ENCODE data around the gene ZNF500. TPM values are rescaled to one million over a fixed set of nuclear protein-coding genes. Genes with fewer than 3 reads are reported as not detected.

The ZNF500 gene
- total and polyA plus RNA-seq, 2 donors from 2014 or later = 4.9 to 18.3 TPM

DNA sequence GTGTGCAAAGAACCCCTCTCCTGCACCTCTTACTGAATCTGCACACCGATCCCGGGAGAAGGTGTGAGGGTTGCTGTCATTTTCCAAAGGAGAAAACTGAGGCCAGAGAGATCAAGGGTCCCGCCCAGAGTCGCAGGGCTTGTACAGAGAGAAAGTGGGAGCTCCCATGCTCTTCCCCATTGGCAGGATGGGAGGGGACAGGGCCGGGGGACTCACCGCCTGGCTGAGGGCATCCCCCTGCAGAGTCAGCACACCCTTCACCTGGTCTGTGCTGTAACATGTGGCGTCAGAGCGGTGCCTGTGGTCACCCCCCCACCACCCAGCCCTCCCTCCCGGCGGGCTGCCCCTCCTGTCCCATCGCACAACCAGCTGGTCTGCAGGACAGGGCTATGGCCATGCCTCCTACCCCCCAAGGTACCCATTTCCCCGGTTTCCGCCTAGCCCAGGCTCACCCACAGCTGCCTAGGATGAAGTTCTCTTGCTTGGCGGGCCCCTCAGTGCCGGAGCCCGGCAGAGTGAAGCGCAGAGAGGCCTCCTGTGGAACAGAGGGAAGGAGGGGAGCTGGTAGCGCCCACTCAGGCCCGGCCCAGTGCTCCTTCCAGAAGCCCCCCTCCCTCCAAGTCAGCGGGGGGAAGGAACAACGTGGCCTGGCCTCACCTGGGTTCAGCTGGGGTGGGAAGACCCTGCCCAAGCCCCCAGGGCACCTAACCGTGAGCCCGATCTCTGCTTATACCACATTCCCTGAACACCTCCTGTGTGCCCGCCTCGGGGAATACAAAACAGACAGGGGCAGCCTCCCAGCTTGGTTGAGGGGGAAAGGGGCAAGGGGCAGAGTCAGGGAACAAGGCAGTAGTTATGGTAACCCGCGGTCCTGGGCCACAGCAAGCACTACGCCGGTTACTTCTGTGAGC, 34.3 kb upstream of the ZNF500 start:
- Histone ChIP-seq H3K9me3 (ENCODE audit: control insufficient read depth in 2 of 3, insufficient read depth in 1 of 3, low read length in 3 of 3) (no peaks in the 10 kb centered on the region), H3K27me3 (ENCODE audit: control insufficient read depth, insufficient read depth, low read length) (no peaks in the 10 kb centered on the region), H3K27ac (ENCODE audit: low read depth in 2 of 2, low read length in 2 of 2) (peak overlapping the region; percentile 52 to 82), H3K9ac (ENCODE audit: low read length in 3 of 3) (peak overlapping the region; percentile 49 to 88 (median 72)), H3K4me1 (ENCODE audit: control insufficient read depth in 2 of 3, insufficient read depth in 2 of 3, low read depth in 1 of 3, low read length in 3 of 3) (peaks cover 0 to 14% (median 0%) of the 10 kb centered on the region in 3 donors), H3K4me3 (ENCODE audit: low read length in 3 of 3) (peak overlapping the region; percentile 57 to 72 (median 65)), H3K36me3 (ENCODE audit: control insufficient read depth in 2 of 3, insufficient read depth in 3 of 3, low read length in 3 of 3) (peaks cover 0 to 21% (median 2%) of the 10 kb centered on the region in 3 donors)
- TF ChIP-seq, protein P1, sequence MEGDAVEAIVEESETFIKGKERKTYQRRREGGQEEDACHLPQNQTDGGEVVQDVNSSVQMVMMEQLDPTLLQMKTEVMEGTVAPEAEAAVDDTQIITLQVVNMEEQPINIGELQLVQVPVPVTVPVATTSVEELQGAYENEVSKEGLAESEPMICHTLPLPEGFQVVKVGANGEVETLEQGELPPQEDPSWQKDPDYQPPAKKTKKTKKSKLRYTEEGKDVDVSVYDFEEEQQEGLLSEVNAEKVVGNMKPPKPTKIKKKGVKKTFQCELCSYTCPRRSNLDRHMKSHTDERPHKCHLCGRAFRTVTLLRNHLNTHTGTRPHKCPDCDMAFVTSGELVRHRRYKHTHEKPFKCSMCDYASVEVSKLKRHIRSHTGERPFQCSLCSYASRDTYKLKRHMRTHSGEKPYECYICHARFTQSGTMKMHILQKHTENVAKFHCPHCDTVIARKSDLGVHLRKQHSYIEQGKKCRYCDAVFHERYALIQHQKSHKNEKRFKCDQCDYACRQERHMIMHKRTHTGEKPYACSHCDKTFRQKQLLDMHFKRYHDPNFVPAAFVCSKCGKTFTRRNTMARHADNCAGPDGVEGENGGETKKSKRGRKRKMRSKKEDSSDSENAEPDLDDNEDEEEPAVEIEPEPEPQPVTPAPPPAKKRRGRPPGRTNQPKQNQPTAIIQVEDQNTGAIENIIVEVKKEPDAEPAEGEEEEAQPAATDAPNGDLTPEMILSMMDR (IDR thresholded peaks at IDR 0.05; ENCODE audit: borderline replicate concordance, extremely low read depth, insufficient read depth) = no peak
- intact Hi-C loops (cut with DNase I) = no loop called here
- FAIRE-seq (no peak), DNase-seq (peak in 2 of 5 donors; percentile 35 to 79)

DNA sequence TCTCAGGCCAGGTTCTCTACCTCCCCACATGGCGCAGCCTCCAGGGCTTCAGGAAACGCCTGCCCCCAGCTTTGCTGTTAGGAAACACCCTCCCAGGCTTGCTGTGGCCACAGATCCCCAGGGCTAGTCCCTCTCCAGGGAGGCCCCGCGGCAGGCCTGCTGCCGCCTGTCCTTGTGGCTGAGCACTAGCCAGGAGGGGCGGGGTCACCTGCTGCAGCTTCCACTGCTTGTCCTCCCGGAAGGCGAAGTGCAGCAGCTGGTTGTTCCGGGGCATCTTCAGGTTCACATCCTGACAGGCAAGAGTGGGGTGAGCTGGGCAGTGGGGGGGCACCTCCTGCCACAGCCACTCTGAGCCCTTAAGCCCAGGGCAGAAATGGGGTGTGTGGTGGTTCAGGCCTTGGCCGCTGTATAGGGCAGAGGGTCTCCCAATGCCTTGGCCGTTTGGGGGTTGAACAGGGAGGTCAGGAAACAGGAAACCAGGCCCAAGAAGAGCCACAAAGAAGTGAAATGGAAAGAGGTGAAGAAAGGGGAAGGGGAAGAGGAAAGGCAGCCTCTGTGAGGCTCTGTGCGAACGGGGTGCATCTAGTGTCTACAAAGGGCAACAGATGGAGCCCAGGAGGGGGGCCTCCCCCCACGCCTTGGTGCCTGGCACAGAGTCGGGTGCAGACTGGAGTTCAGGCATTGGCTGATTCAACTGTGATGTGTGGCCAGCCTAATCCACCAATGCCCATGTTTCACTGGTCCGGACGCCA, 33.5 kb upstream of the ZNF500 start:
- Histone ChIP-seq H3K27me3 (ENCODE audit: control insufficient read depth, insufficient read depth, low read length) (no peaks in the 10 kb centered on the region), H3K9ac (ENCODE audit: low read length in 3 of 3) (no peak overlapping the region), H3K36me3 (ENCODE audit: control insufficient read depth in 2 of 3, insufficient read depth in 3 of 3, low read length in 3 of 3) (peaks cover 0 to 21% (median 2%) of the 10 kb centered on the region in 3 donors), H3K27ac (ENCODE audit: low read depth in 2 of 2, low read length in 2 of 2) (no peak overlapping the region), H3K9me3 (ENCODE audit: control insufficient read depth in 2 of 3, insufficient read depth in 1 of 3, low read length in 3 of 3) (no peaks in the 10 kb centered on the region), H3K4me3 (ENCODE audit: low read length in 3 of 3) (no peak overlapping the region), H3K4me1 (ENCODE audit: control insufficient read depth in 2 of 3, insufficient read depth in 2 of 3, low read depth in 1 of 3, low read length in 3 of 3) (peaks cover 0 to 14% (median 0%) of the 10 kb centered on the region in 3 donors)
- intact Hi-C loops (cut with DNase I) = no loop called here
- TF ChIP-seq, protein P1 (IDR thresholded peaks at IDR 0.05; ENCODE audit: borderline replicate concordance, extremely low read depth, insufficient read depth) = no peak
- no peak for FAIRE-seq
- peak in 1 of 5 donors; percentile 64 for DNase-seq

DNA sequence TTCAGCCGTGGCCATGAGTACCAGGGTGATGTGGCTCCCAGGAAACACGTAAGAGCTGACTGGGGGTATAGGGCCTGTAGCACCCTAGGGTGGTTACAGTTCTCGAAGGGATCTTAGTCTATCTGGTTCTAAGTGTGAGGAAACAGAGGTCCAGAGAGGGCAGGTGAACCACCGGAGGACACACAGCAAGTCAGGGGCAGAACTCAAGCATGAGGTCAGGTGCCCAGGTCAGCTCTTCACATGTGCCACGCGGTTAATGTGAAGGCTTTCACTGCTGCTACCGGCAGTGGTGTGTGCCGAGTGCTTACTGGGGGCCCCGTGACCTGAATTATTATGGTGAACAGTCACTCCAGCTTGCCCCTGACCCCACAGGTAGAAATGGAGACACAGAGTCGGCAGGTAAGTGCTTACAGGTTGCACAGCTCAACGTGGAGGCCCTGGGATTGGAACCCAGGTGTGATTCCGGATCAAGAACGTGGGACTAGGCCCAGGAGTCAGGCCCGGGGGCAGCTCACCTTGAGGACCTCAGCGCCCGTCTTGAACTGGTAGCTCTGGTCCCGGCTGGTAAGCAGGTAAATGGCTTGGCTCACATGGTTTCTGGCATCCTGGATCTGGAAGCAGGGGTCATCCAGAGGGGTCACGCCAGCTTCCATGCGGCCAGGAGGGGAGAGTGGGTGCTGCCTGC, 32.4 kb upstream of the ZNF500 start:
- no peak overlapping the region for H3K27ac ChIP-seq (ENCODE audit: low read depth in 2 of 2, low read length in 2 of 2)
- FAIRE-seq (no peak), DNase-seq (no peak)
- H3K4me1 ChIP-seq (ENCODE audit: control insufficient read depth in 2 of 3, insufficient read depth in 2 of 3, low read depth in 1 of 3, low read length in 3 of 3) = peaks cover 0 to 14% (median 0%) of the 10 kb centered on the region in 3 donors
- TF ChIP-seq, protein P1 (IDR thresholded peaks at IDR 0.05; ENCODE audit: borderline replicate concordance, extremely low read depth, insufficient read depth) = no peak
- H3K36me3 ChIP-seq (ENCODE audit: control insufficient read depth in 2 of 3, insufficient read depth in 3 of 3, low read length in 3 of 3) = peaks cover 0 to 11% (median 2%) of the 10 kb centered on the region in 3 donors
- H3K9ac ChIP-seq (ENCODE audit: low read length in 3 of 3) = no peak overlapping the region
- no peaks in the 10 kb centered on the region for H3K27me3 ChIP-seq (ENCODE audit: control insufficient read depth, insufficient read depth, low read length)
- H3K9me3 ChIP-seq (ENCODE audit: control insufficient read depth in 2 of 3, insufficient read depth in 1 of 3, low read length in 3 of 3) = no peaks in the 10 kb centered on the region
- H3K4me3 ChIP-seq (ENCODE audit: low read length in 3 of 3) = no peak overlapping the region
- intact Hi-C loops (cut with DNase I) = no loop called here
